IMR-90 (cell line): ENCODE results near the gene RNF125. TPM values are rescaled to one million over a fixed set of nuclear protein-coding genes. Genes with fewer than 3 reads are reported as not detected.

Experiments used
- ATAC-seq: fragments of 200-7000 bp; cut with Tn5 transposase; 2 replicates; pipeline ENCODE4 v1.9.1; 2020; ENCODE audit warnings: low read depth, mild to moderate bottlenecking, moderate library complexity
- BruUV-seq: library from RNA; stranded (reverse); fragments of 400-500 nt; replicated peaks from 2 replicates; lab custom pipeline; 2021; lab: Mats Ljungman, UMichigan
- CTCF ChIA-PET: fragments of 300-600 bp; formaldehyde crosslinking; extraction: SDS; loops from one replicate; lab custom pipeline; 2021; ENCODE audit warnings: antibody characterized with exemption; lab: Yijun Ruan, JAX
- POLR2A ChIA-PET: fragments of 300-600 bp; sonication (Branson Sonifier 250); formaldehyde crosslinking; loops from one replicate; lab custom pipeline; 2022; ENCODE audit warnings: antibody characterized with exemption; ENCODE audit not compliant: unreplicated experiment; lab: Charles Lee
- DNase-seq: peaks from one replicate; pipeline ENCODE4 v3.0.0; 2013
- H2AFZ ChIP-seq: replicated peaks from 2 replicates; pipeline ENCODE3; 2013; ENCODE audit warnings: low read length, mild to moderate bottlenecking; ENCODE audit not compliant: poor library complexity
- H2AK5ac ChIP-seq: 2 replicates; pipeline ENCODE4 v1.6.1; 2013; ENCODE audit warnings: low read depth, low read length, inconsistent platforms
- H2AK9ac ChIP-seq: replicated peaks from 2 replicates; pipeline ENCODE3; 2013; ENCODE audit warnings: mild to moderate bottlenecking, low read depth, low read length, moderate library complexity; ENCODE audit not compliant: poor library complexity
- H2BK120ac ChIP-seq: 2 replicates; pipeline ENCODE4 v1.6.1; 2013; ENCODE audit warnings: low read depth, low read length, inconsistent platforms
- H2BK15ac ChIP-seq: 3 replicates; pipeline ENCODE4 v1.6.1; 2013; ENCODE audit warnings: low read depth, low read length, inconsistent platforms
- H2BK20ac ChIP-seq: 2 replicates; pipeline ENCODE4 v1.6.1; 2013; ENCODE audit warnings: low read depth, mild to moderate bottlenecking, inconsistent platforms, low read length, moderate library complexity
- H2BK5ac ChIP-seq: 2 replicates; pipeline ENCODE4 v1.6.1; 2013; ENCODE audit warnings: mild to moderate bottlenecking, low read depth, low read length, inconsistent platforms; ENCODE audit not compliant: poor library complexity, severe bottlenecking
- H3K14ac ChIP-seq: replicated peaks from 2 replicates; pipeline ENCODE4 v1.6.1; 2013; ENCODE audit warnings: low read depth, low read length, inconsistent platforms
- H3K18ac ChIP-seq: 2 replicates; pipeline ENCODE4 v1.6.1; 2013; ENCODE audit warnings: low read depth, low read length, control low read depth
- H3K23ac ChIP-seq: 2 replicates; pipeline ENCODE4 v1.6.1; 2013; ENCODE audit warnings: low read depth, low read length, inconsistent platforms
- H3K27ac ChIP-seq: 2 replicates; pipeline ENCODE4 v1.5.1; 2013; ENCODE audit warnings: mild to moderate bottlenecking, control low read depth, low read length; ENCODE audit not compliant: insufficient read depth
- H3K27me3 ChIP-seq: 2 replicates; pipeline ENCODE4 v1.6.1; 2013; ENCODE audit warnings: low read length; ENCODE audit not compliant: control insufficient read depth, insufficient read depth
- H3K36me3 ChIP-seq: 2 replicates; pipeline ENCODE4 v1.6.1; 2013; ENCODE audit warnings: low read length, mixed read lengths; ENCODE audit not compliant: control insufficient read depth, insufficient read depth
- H3K4ac ChIP-seq: 2 replicates; pipeline ENCODE4 v1.6.1; 2013; ENCODE audit warnings: low read depth, low read length, inconsistent platforms
- H3K4me1 ChIP-seq: 2 replicates; pipeline ENCODE4 v1.6.1; 2013; ENCODE audit warnings: low read length, mixed read lengths; ENCODE audit not compliant: control insufficient read depth, insufficient read depth
- H3K4me2 ChIP-seq: 2 replicates; pipeline ENCODE4 v1.6.1; 2013; ENCODE audit warnings: low read depth, mild to moderate bottlenecking, control low read depth, low read length, moderate library complexity
- H3K4me3 ChIP-seq: 2 replicates; pipeline ENCODE4 v1.5.1; 2013; ENCODE audit warnings: low read depth, mild to moderate bottlenecking, control low read depth, low read length, moderate library complexity; ENCODE audit not compliant: insufficient read depth
- H3K56ac ChIP-seq: 2 replicates; pipeline ENCODE4 v1.6.1; 2013; ENCODE audit warnings: low read length, inconsistent platforms; ENCODE audit not compliant: insufficient read depth; ENCODE audit errors: extremely low read depth
- H3K79me1 ChIP-seq, 2 experiments: 2 replicates each; pipeline ENCODE4 v1.6.1; 2013; ENCODE audit warnings: low read length in 2 of 2, inconsistent platforms in 1 of 2, low read depth in 1 of 2
- H3K9ac ChIP-seq: 2 replicates; pipeline ENCODE4 v1.6.1; 2013; ENCODE audit warnings: low read depth, low read length, control low read depth
- H3K9me1 ChIP-seq: 2 replicates; pipeline ENCODE4 v1.6.1; 2013; ENCODE audit warnings: low read length, inconsistent platforms; ENCODE audit not compliant: insufficient read depth
- H3K9me3 ChIP-seq: 2 replicates; pipeline ENCODE4 v1.6.1; 2013; ENCODE audit warnings: low read length; ENCODE audit not compliant: control insufficient read depth, insufficient read depth
- H4K20me1 ChIP-seq: 2 replicates; pipeline ENCODE4 v1.6.1; 2013; ENCODE audit warnings: low read length, inconsistent platforms; ENCODE audit not compliant: insufficient read depth
- H4K5ac ChIP-seq: 2 replicates; pipeline ENCODE4 v1.6.1; 2013; ENCODE audit warnings: mild to moderate bottlenecking, low read depth, low read length, control low read depth
- H4K8ac ChIP-seq, 2 experiments: 2 replicates each; pipeline ENCODE4 v1.6.1; 2013; ENCODE audit warnings: low read depth in 2 of 2, low read length in 2 of 2, control low read depth in 1 of 2, inconsistent platforms in 1 of 2
- H4K91ac ChIP-seq: 2 replicates; pipeline ENCODE4 v1.6.1; 2013; ENCODE audit warnings: low read depth, low read length, inconsistent platforms; ENCODE audit not compliant: insufficient read depth
- BHLHE40 ChIP-seq: fragments of 150-350 bp; IDR thresholded peaks from 2 replicates; pipeline ENCODE4 v1.6.1; 2016; ENCODE audit warnings: mild to moderate bottlenecking, low read depth, low read length
- CTCF ChIP-seq: conservative IDR thresholded peaks from 2 replicates; pipeline ENCODE4 v1.5.1; 2012; ENCODE audit warnings: mild to moderate bottlenecking, low read depth, low read length, improper control_type of control experiment
- FOS ChIP-seq: fragments of 150-350 bp; IDR thresholded peaks from 2 replicates; pipeline ENCODE4 v1.6.1; 2016; ENCODE audit warnings: low read depth, low read length
- MAFK ChIP-seq: IDR thresholded peaks from 2 replicates; pipeline ENCODE4 v1.6.1; 2012; ENCODE audit warnings: low read depth, low read length, improper control_type of control experiment
- MAZ ChIP-seq: IDR thresholded peaks from 2 replicates; pipeline ENCODE4 v1.6.1; 2012; ENCODE audit warnings: low read depth, mild to moderate bottlenecking, low read length, improper control_type of control experiment, moderate library complexity, borderline replicate concordance
- MXI1 ChIP-seq: IDR thresholded peaks from 2 replicates; pipeline ENCODE4 v1.6.1; 2012; ENCODE audit warnings: low read depth, mild to moderate bottlenecking, low read length, moderate library complexity, borderline replicate concordance
- NFE2L2 ChIP-seq: fragments of 150-350 bp; IDR thresholded peaks from 2 replicates; pipeline ENCODE4 v1.6.1; 2016; ENCODE audit warnings: low read depth, mild to moderate bottlenecking, low read length
- RCOR1 ChIP-seq: IDR thresholded peaks from 2 replicates; pipeline ENCODE4 v1.6.1; 2012; ENCODE audit warnings: mild to moderate bottlenecking, low read length, improper control_type of control experiment; ENCODE audit not compliant: insufficient replicate concordance
- RFX5 ChIP-seq: IDR thresholded peaks from 2 replicates; pipeline ENCODE4 v1.8.0; 2012; ENCODE audit warnings: low read depth, mild to moderate bottlenecking, low read length, moderate library complexity
- SMC3 ChIP-seq: fragments of 150-350 bp; IDR thresholded peaks from 2 replicates; pipeline ENCODE4 v1.6.1; 2016; ENCODE audit warnings: low read depth, mild to moderate bottlenecking, antibody characterized with exemption, low read length, moderate library complexity
- USF2 ChIP-seq: fragments of 150-350 bp; IDR thresholded peaks from 2 replicates; pipeline ENCODE4 v1.6.1; 2017; ENCODE audit warnings: mild to moderate bottlenecking, antibody characterized with exemption, low read length, low read depth
- WGBS, 2 experiments: methylation state at CpG; one replicate each; pipeline versions ENCODE4 v1.1.5 to v1.1.7; 2013; ENCODE audit warnings: missing lambda C conversion rate in 2 of 2; ENCODE audit not compliant: insufficient read length in 1 of 2; ENCODE audit errors: extremely low coverage in 2 of 2; 5-methylcytosine and 5-hydroxymethylcytosine counted together
- dilution Hi-C: fragments of 300-500 bp; cut with HindIII; formaldehyde crosslinking; loops from one replicate; pipeline ENCODE4 v1.14.3; 2018; ENCODE audit warnings: low sequenced_read_pairs; ENCODE audit not compliant: unreplicated experiment
- in situ Hi-C: fragments of 300-500 bp; cut with MboI; formaldehyde crosslinking; loops from 3 replicates; pipeline ENCODE4 v1.14.3; 2019; ENCODE audit warnings: low sequenced_read_pairs, inconsistent platforms, mixed read lengths
- intact Hi-C: fragments of 100-400 bp; cut with micrococcal nuclease; formaldehyde crosslinking; loops from 2 replicates; pipeline ENCODE4 v1.10.0; 2022
- polyA plus RNA-seq, 3 experiments: library from polyadenylated mRNA; depleted of rRNA; stranded (reverse); fragments of >200 nt; gene quantifications; 2 replicates each; pipeline ENCODE4 v1.2.3, GENCODE V29; 2012; ENCODE audit warnings: low replicate concordance in 1 of 3
- total RNA-seq: library from RNA; depleted of rRNA; stranded (reverse); fragments of >200 nt; gene quantifications from 2 replicates; pipeline ENCODE4 v1.2.3, GENCODE V29; 2012
- TF ChIP-seq, protein P1 (sequence below): fragments of 150-350 bp; IDR thresholded peaks from 2 replicates; pipeline ENCODE4 v1.6.1; 2016; ENCODE audit warnings: low read depth, mild to moderate bottlenecking, low read length, moderate library complexity, borderline replicate concordance

RNF125 gene
- total and polyA plus RNA-seq, 2 of the 4 experiments (the other 2 are of a cell fraction): under 0.01 to 0.10 TPM

DNA sequence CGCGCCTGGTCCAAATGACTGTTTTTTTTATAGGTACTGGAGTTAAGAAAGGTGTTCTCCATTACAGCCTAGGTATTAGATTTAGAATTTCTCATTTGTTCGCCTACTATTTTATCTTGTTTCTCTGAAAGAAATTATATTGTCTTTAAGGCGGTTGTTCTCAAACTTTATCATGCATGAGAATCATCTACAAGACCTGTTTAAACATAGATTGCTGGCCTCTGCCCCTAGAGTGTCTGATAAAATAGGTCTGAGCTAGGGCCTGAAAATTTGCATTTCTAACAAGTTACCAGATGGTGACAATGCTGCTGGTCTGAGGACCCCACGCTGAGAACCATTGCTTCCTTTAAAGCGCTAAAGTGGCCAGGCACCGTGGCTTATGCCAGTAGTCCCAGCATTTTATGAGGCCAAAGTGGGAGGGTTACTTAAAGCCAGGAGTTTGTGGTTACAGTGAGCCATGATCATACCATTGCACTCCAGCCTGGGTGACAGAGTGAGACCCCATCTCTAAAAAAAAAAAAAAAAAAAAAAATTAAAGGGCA lies 39.1 kb downstream of the RNF125 start:
- dilution Hi-C loops: no loop called here
- H4K20me1 ChIP-seq: no peaks in the 10 kb centered on the region
- no peak overlapping the region for H3K4me3 ChIP-seq
- no peak overlapping the region for H4K91ac ChIP-seq
- no peak overlapping the region for H2BK120ac ChIP-seq
- H3K79me1 ChIP-seq: no peaks in the 10 kb centered on the region
- H3K27ac ChIP-seq: no peak overlapping the region
- no peak overlapping the region for H2AK5ac ChIP-seq
- H3K36me3 ChIP-seq: no peaks in the 10 kb centered on the region
- H2AK9ac ChIP-seq: no peak overlapping the region
- H2BK15ac ChIP-seq: no peak overlapping the region
- ChIA-PET CTCF (interaction anchor here (1.1 kb wide), 1 partner anchor 10 kb away, joined by 4 read pairs; no protein-coding TSS in a partner anchor), POLR2A (no interaction called here)
- intact Hi-C loops: no loop called here
- no peak overlapping the region for H3K4ac ChIP-seq
- H3K9ac ChIP-seq: no peak overlapping the region
- no peak overlapping the region for H3K14ac ChIP-seq
- no peaks in the 10 kb centered on the region for H3K4me1 ChIP-seq
- no peak for DNase-seq
- H3K9me1 ChIP-seq: no peaks in the 10 kb centered on the region
- no CpG with 5 or more reads among the region's 7 CpGs for WGBS, 2 experiments
- TF ChIP-seq RFX5 (no peak), FOS (no peak), MXI1 (no peak), MAFK (no peak), USF2 (no peak), RCOR1 (no peak), MAZ (no peak), NFE2L2 (no peak), SMC3 (no peak), BHLHE40 (no peak), CTCF (no peak)
- TF ChIP-seq, protein P1, sequence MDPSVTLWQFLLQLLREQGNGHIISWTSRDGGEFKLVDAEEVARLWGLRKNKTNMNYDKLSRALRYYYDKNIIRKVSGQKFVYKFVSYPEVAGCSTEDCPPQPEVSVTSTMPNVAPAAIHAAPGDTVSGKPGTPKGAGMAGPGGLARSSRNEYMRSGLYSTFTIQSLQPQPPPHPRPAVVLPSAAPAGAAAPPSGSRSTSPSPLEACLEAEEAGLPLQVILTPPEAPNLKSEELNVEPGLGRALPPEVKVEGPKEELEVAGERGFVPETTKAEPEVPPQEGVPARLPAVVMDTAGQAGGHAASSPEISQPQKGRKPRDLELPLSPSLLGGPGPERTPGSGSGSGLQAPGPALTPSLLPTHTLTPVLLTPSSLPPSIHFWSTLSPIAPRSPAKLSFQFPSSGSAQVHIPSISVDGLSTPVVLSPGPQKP: no peak
- no peak overlapping the region for H4K5ac ChIP-seq
- no peak overlapping the region for H2BK5ac ChIP-seq
- H3K23ac ChIP-seq: no peak overlapping the region
- H3K9me3 ChIP-seq: no peaks in the 10 kb centered on the region
- BruUV-seq: no TSS peak
- H3K4me2 ChIP-seq: no peak overlapping the region
- H3K56ac ChIP-seq: no peak overlapping the region
- no peak for ATAC-seq
- no peak overlapping the region for H2AFZ ChIP-seq
- no peak overlapping the region for H3K18ac ChIP-seq
- H3K27me3 ChIP-seq: no peaks in the 10 kb centered on the region
- H2BK20ac ChIP-seq: no peak overlapping the region
- in situ Hi-C loops: no loop called here
- H4K8ac ChIP-seq: no peak overlapping the region
